HG03469 (cell line): ENCODE data around the gene PLEKHG4.

Experiments
- ATAC-seq: cut with Tn5 transposase; IDR thresholded peaks from one replicate; pipeline ENCODE4 v1.9.1; 2021; ENCODE audit warnings: mild to moderate bottlenecking, moderate library complexity, moderate number of reproducible peaks; ENCODE audit not compliant: unreplicated experiment

PLEKHG4 gene

GRCh38 chr16:67279296-67280089 lies at the start of gene PLEKHG4:
Gene PLEKHG4, plus strand, starts transcription at chr16:67279532. Its CDS starts 513 bp downstream, at chr16:67280045.
- ATAC-seq: no peak

GRCh38 chr16:67229906-67230808 lies 49.2 kb upstream of the PLEKHG4 start:
- ATAC-seq: no peak

GRCh38 chr16:67230809-67231660 lies 48.3 kb upstream of the PLEKHG4 start:
- ATAC-seq: no peak

GRCh38 chr16:67233596-67233995 lies 45.7 kb upstream of the PLEKHG4 start:
- ATAC-seq: no peak

- ATAC-seq: no peak
Observed at GRCh38 chr16:67234180-67234597, 45.1 kb upstream of the PLEKHG4 start.

- no peak for ATAC-seq
Observed at GRCh38 chr16:67235816-67236562, 43.3 kb upstream of the PLEKHG4 start.

GRCh38 chr16:67236563-67237395 lies 42.6 kb upstream of the PLEKHG4 start:
- ATAC-seq: no peak

GRCh38 chr16:67237396-67238277 lies 41.7 kb upstream of the PLEKHG4 start:
- no peak for ATAC-seq

- ATAC-seq: no peak
Observed at GRCh38 chr16:67238278-67238575, 41.1 kb upstream of the PLEKHG4 start.

GRCh38 chr16:67238806-67239470 lies 40.4 kb upstream of the PLEKHG4 start:
- no peak for ATAC-seq

- ATAC-seq: no peak
Observed at GRCh38 chr16:67240506-67240905, 38.8 kb upstream of the PLEKHG4 start.

GRCh38 chr16:67241008-67241900 lies 38.1 kb upstream of the PLEKHG4 start:
- ATAC-seq: no peak

- no peak for ATAC-seq
Observed at GRCh38 chr16:67242138-67242730, 37.1 kb upstream of the PLEKHG4 start.

- ATAC-seq: no peak
Observed at GRCh38 chr16:67243481-67243880, 35.9 kb upstream of the PLEKHG4 start.

- peak; percentile 42 for ATAC-seq
Observed at GRCh38 chr16:67244387-67245185, 34.7 kb upstream of the PLEKHG4 start.

- ATAC-seq: no peak
Observed at GRCh38 chr16:67245186-67245585, 34.1 kb upstream of the PLEKHG4 start.
